KOPT-K1 (cell line): ENCODE results near the gene UBAC1.
"Not testable (repeated sequence)": the region's sequence is repeated elsewhere in the genome, so short reads cannot be mapped to it uniquely, and the experiment has no call there.

Source experiments
- H3K27ac ChIP-seq: fragments of 200-600 bp; sonication (generic); 2 replicates; pipeline ENCODE4 v1.5.1; 2016; ENCODE audit warnings: antibody characterized with exemption, mild to moderate bottlenecking, low read depth, low read length; ENCODE audit not compliant: poor library complexity, severe bottlenecking
- H3K36me3 ChIP-seq: fragments of 200-600 bp; sonication (generic); 2 replicates; pipeline ENCODE4 v1.5.1; 2017; ENCODE audit warnings: antibody characterized with exemption, mild to moderate bottlenecking, low read length, moderate library complexity; ENCODE audit not compliant: insufficient read depth
- H3K9me3 ChIP-seq: fragments of 200-600 bp; sonication (generic); 2 replicates; pipeline ENCODE4 v1.5.1; 2017; ENCODE audit warnings: antibody characterized with exemption, low read length, mild to moderate bottlenecking; ENCODE audit not compliant: insufficient read depth, poor library complexity, severe bottlenecking

Gene UBAC1

GRCh38 chr9:135973277-135974219 lies 12.4 kb upstream of the UBAC1 start:
- H3K27ac ChIP-seq, result no peak overlapping the region
- H3K36me3 ChIP-seq, result no peaks in the 10 kb centered on the region
- no peaks in the 10 kb centered on the region for H3K9me3 ChIP-seq

- H3K9me3 ChIP-seq, result no peaks in the 10 kb centered on the region
- H3K36me3 ChIP-seq, result no peaks in the 10 kb centered on the region
- H3K27ac ChIP-seq, result no peak overlapping the region
Measured at GRCh38 chr9:135971892-135972291, 10.7 kb upstream of the UBAC1 start.

DNA sequence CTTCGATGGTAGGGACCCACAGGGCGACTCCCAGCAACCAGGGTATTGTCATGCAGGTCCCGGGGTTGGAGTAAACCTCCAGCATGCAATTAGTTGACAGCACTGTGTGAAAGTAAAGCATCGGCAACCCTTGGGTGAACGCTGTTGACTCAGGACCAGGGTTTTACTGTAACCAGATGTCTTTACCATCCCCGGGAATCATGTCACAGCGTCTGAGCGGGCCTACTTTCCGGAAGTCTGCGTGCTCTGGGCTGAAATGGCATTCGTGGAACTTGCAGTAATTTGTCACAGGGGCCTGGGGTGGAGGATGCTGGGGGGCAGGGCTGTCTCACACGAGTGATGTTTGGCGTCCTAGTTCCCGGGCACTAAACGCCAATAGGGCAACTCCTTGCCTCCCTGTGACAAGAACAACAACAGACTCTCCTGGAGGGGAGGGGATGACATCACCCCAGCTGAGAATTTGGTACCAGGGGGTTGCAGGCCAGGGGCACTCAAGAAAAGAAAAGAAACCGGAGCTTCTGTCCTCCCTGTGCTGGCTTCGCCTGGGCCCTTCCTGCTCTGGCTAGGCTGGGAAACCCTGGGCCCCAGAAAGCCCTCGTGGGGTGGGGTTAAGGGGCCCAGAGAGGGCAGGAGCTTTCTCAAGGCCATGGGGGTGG lies 10.1 kb upstream of the UBAC1 start:
- H3K27ac ChIP-seq, result no peak overlapping the region
- H3K9me3 ChIP-seq, result no peaks in the 10 kb centered on the region
- no peaks in the 10 kb centered on the region for H3K36me3 ChIP-seq

DNA sequence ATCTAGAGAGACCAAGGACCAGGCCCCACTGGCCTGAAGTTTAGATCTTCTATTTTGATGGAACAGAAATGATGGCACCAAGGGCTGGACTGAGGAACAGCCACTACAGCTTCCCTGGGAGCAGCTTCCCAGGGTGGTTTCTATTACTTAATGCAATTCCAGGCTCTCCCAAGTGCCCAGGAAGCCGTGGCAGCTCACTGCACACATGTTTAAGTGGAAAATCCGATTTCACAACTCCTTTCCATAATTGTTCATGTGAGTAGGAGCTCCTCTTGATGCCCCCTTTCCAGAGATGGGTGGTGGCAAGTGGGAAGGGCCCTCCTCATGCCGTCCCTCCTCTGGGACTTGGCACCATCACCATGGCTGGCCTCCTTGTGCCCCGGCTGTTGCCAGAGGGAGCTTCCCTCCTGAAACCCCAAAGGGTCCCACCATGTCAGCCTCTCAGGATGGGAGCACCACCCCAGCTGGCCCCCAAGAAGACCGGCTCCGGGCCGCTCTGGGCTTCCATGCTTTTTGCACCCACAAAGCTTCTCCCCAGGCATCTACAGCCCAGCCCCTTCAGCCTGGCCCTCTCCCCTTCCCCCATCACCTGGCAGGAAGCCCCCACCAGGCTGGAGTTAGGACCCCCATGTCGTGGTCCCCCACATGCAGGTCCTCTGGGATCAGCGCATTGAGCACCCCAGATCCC lies 9.1 kb upstream of the UBAC1 start:
- no peaks in the 10 kb centered on the region for H3K9me3 ChIP-seq
- no peak overlapping the region for H3K27ac ChIP-seq
- no peaks in the 10 kb centered on the region for H3K36me3 ChIP-seq

DNA sequence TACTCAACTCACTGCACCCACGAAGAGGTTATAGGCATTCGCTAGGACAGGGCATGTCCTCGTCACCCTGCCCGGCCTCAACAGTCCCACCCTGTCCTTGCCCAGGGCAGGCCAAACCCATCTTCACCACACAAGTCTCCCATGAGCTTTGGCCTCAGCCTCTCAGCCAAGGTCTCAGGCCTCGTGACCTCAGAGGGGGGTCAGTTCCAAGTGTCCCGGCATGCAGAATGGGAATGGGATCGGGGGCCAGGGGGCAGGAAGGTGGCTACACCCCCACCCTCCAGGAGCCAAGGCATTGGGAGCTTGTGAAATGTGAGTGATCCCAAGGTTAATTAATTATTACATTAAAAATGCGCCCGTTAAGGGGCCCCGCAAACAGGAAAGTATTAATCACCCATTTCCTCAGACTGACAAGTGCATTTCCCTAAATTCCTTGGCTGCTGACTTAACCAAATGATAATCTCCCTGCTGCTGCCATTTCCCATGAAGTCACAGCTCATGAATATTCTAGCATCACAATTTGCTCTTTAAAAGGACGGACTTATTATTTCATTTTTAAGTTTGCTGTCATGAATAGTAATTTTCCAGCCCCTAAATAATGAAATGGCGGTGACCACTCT lies 8.0 kb upstream of the UBAC1 start:
- Histone ChIP-seq H3K9me3 (no peaks in the 10 kb centered on the region), H3K36me3 (no peaks in the 10 kb centered on the region), H3K27ac (no peak overlapping the region)

DNA sequence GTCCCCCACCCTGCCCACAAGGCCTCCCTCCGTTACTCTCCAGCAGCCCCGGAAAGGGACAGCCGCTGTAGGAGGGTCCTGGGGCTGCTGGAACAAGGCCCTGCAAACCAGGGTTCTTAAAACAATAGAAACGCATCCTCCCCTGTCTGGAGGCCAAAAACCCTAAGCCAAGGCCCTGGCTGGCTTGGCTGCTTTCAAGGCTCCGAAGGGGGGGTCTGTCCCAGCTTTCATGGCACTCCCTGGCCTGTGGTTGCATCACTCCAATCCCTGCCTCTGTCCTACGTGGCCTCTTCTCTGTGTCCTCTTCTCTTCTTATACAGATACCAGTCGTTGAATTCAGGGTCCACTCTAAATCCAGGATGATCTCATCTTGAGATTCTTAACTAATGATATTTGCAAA lies 7.4 kb upstream of the UBAC1 start:
- H3K27ac ChIP-seq, result no peak overlapping the region
- no peaks in the 10 kb centered on the region for H3K36me3 ChIP-seq
- no peaks in the 10 kb centered on the region for H3K9me3 ChIP-seq

GRCh38 chr9:135968083-135968476 lies 6.9 kb upstream of the UBAC1 start:
- no peaks in the 10 kb centered on the region for H3K36me3 ChIP-seq
- H3K27ac ChIP-seq, result no peak overlapping the region
- no peaks in the 10 kb centered on the region for H3K9me3 ChIP-seq

GRCh38 chr9:135966916-135967260 lies 5.7 kb upstream of the UBAC1 start:
- not testable (repeated sequence) for H3K27ac ChIP-seq, H3K36me3 ChIP-seq

DNA sequence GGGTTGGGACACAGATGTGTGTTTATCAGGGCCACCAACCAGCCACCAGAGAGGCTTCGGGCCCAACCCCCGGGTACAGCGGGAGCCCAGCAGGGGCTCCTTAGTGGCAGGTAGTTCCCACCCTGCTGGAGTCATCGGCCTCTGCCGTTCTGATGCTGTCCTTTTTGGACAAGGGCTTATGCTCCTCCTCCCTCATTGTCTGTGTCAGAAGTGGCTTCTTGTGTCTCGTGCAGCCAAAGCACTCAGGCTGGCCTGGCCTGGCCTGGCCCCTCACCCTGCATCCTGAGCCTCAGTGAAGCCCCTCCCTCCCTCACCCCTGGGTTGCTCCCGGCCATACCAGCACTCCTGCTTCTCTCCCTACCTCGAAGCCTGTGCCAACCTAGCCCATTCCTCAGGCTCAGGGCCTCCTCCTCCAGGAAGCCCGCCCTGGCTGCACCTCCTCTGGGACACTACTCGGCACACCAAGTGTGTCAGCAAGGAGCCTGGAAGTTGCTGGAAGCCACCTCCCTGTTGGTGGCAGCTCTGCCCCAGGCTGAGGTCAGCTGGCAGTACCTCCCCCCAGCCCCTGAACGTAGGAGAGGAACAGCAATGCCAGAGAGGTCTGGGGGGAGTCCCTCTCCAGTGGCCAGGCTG lies 4.1 kb upstream of the UBAC1 start:
- Histone ChIP-seq H3K9me3 (no peaks in the 10 kb centered on the region), H3K27ac (no peak overlapping the region), H3K36me3 (no peaks in the 10 kb centered on the region)

More at GRCh38 chr9:135966916-135967260, 5.7 kb upstream of the UBAC1 start:
- H3K9me3 ChIP-seq, result not testable (repeated sequence)

DNA sequence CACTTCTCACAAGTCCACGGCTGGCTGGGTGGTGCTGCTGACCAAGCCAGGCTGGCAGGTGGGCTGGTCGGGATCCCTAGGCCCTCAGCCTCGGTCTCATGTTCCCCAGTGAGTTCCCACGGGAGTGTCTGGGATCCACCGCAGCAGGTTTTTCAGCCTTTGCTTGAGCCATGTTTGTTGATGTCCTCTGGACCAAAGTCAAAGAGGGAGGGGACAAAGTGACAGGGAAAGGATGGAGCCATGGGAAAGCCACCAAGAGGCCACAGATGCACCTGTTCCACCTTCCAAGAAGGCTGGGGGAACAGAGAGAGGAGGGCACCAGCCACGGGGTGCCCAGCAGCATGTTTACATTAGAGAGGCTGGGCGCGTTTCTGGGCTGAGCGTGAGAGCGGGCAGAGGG lies 2.8 kb upstream of the UBAC1 start:
- no peak overlapping the region for H3K27ac ChIP-seq
- H3K36me3 ChIP-seq, result no peaks in the 10 kb centered on the region
- no peaks in the 10 kb centered on the region for H3K9me3 ChIP-seq

- Histone ChIP-seq H3K27ac (no peak overlapping the region), H3K9me3 (no peaks in the 10 kb centered on the region), H3K36me3 (no peaks in the 10 kb centered on the region)
Measured at GRCh38 chr9:135963338-135963737, 2.2 kb upstream of the UBAC1 start.

- Histone ChIP-seq H3K27ac (no peak overlapping the region), H3K9me3 (no peaks in the 10 kb centered on the region), H3K36me3 (no peaks in the 10 kb centered on the region)
Measured at GRCh38 chr9:135962696-135963307, 1.6 kb upstream of the UBAC1 start.

GRCh38 chr9:135961811-135962695 lies 880 bp upstream of the UBAC1 start:
- H3K36me3 ChIP-seq, result no peaks in the 10 kb centered on the region
- H3K9me3 ChIP-seq, result no peaks in the 10 kb centered on the region
- H3K27ac ChIP-seq, result no peak overlapping the region
